Retinal pigment epithelial cell (primary cell): ENCODE results near the gene TSPYL4.

Experiments used
- DNase-seq: peaks from one replicate; pipeline ENCODE4 v3.0.0-alpha.2; 2010; ENCODE audit warnings: low read depth
- H3K4me3 ChIP-seq: 2 replicates; pipeline ENCODE4 v1.5.1; 2011; ENCODE audit warnings: mild to moderate bottlenecking, low read length, control low read depth, moderate library complexity
- TF ChIP-seq, protein P1 (sequence below): conservative IDR thresholded peaks from 2 replicates; pipeline ENCODE4 v1.5.1; 2011; ENCODE audit warnings: low read depth, low read length, control low read depth, inconsistent platforms

Gene TSPYL4

DNA sequence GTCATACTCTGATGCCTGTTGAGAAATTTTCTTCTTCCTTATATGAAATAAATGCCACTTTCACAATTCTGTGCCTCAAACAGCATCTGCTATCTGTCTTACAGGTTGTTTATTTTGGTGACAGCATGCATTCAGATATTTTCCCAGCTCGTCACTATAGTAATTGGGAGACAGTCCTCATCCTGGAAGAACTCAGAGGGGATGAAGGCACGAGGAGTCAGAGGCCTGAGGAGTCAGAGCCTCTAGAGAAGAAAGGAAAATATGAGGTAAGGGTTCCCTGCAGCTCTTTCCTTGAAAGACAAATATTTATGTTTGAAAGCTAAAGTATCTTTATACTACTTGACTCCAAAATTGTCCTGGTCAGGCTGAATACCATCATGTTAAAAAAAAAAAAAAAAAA lies 15.8 kb downstream of the TSPYL4 start:
- DNase-seq = no peak
- TF ChIP-seq, protein P1, sequence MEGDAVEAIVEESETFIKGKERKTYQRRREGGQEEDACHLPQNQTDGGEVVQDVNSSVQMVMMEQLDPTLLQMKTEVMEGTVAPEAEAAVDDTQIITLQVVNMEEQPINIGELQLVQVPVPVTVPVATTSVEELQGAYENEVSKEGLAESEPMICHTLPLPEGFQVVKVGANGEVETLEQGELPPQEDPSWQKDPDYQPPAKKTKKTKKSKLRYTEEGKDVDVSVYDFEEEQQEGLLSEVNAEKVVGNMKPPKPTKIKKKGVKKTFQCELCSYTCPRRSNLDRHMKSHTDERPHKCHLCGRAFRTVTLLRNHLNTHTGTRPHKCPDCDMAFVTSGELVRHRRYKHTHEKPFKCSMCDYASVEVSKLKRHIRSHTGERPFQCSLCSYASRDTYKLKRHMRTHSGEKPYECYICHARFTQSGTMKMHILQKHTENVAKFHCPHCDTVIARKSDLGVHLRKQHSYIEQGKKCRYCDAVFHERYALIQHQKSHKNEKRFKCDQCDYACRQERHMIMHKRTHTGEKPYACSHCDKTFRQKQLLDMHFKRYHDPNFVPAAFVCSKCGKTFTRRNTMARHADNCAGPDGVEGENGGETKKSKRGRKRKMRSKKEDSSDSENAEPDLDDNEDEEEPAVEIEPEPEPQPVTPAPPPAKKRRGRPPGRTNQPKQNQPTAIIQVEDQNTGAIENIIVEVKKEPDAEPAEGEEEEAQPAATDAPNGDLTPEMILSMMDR = no peak
- H3K4me3 ChIP-seq = no peak overlapping the region

DNA sequence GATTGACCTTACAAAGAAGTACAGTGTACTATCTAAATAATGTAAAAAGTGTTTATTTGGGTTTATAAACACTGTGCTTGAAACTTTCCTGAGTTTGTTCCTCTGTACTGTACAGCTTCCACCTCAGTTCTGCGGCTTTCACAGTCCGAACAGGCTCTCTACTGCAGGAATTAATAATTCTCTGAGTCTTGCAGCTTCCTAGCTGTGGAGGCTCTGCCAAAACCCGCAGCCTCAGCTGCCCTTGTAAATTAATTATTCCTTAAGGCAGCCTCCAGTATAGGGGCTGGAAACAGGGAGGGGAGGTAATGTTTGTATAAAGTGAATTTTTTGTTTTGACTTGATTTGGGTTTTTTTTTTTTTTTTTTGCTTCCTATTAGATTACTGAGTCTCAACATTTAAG lies 19.2 kb downstream of the TSPYL4 start:
- TF ChIP-seq, protein P1 = no peak

DNA sequence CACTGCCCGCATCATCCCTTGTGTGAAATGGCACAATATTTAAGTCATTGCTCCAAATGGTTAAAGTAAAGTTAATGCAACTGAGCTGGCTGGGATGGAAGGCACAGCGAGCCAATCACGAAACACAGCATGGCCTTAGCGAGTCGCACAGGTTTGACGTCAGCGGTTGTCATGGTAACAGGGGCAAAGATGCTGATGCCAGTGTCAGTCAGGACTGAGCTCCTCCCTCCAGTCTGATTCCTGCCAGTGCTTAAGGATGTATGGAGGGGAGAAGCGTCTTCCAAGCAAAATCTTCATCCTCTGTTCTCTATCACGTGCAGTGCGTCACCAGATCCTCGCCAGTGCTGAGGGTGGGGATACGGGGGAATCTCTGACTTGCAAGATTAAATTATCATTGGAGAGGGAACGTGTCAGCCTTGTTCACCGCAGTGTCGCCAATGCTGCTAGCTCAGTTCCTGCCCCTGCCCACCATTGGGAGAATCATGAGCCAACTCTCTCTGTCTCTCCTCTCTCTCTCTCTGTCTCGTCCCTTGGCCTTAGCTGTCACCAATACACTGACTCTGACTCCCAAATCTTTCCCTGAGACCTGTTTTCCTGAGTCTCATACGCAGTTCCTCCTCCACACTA lies 24.5 kb downstream of the TSPYL4 start:
- H3K4me3 ChIP-seq = peak overlapping the region; percentile 37
- TF ChIP-seq, protein P1 = no peak
- peak; percentile 56 for DNase-seq

More for the DNA sequence above, 19.2 kb downstream of the TSPYL4 start:
- no peak overlapping the region for H3K4me3 ChIP-seq
- no peak for DNase-seq

DNA sequence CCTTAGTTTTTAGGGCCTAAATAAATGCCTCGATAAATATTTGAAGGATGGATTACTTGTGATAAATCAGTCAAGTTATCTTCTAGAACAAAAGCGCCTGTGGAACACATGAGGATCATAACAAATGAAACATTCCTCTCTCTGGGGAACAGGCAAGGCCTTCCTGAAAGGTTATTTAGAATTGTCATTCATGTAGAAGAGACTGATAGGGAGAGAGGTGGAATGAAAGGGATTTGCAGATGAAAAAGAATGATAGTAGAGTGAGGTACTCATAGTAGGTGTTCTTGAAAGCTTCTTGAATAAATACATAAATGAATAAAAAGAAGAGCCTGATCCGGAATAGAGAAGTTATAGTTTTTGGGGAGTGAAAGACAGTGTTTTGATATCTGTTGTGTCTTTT lies 30.5 kb downstream of the TSPYL4 start:
- TF ChIP-seq, protein P1 = no peak
- no peak for DNase-seq
- no peak overlapping the region for H3K4me3 ChIP-seq

DNA sequence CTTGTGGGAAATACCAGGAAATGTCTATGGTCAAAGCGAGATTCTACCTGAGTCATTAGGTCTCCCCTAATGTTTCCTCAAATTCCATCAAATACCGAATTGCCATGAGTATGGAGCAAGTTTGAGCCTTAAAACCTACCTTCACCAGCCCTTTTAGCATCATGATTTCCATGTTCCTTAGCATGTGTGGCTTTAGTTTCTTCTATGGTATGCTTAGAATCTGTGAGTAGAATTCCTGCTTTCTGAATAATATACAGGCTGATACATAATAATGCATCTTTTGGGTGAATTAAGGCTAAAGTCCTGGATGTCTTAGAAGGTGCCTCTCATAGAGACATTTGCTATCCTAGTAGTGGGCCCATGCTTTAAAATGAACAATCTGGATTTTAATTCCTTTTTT lies 32.0 kb downstream of the TSPYL4 start:
- TF ChIP-seq, protein P1 = no peak
- no peak for DNase-seq
- no peak overlapping the region for H3K4me3 ChIP-seq

DNA sequence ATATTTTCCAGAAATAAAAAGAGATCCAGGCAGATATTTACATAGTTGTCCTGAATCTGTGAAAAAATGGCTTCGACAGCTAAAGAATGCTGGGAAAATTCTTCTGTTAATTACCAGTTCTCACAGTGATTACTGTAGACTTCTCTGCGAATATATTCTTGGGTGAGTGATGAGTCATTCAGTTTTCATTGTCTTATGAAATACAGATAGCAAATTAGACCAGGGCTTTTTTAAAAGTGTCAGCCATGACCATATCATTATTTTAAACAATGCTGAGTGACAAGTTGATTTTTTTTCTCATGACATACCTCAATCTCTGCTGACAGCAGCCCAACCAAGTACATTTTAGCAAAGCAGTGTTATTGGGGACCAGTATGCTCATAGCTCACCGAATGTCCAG lies 32.8 kb downstream of the TSPYL4 start:
- H3K4me3 ChIP-seq = no peak overlapping the region
- DNase-seq = peak; percentile 52
- TF ChIP-seq, protein P1 = no peak

DNA sequence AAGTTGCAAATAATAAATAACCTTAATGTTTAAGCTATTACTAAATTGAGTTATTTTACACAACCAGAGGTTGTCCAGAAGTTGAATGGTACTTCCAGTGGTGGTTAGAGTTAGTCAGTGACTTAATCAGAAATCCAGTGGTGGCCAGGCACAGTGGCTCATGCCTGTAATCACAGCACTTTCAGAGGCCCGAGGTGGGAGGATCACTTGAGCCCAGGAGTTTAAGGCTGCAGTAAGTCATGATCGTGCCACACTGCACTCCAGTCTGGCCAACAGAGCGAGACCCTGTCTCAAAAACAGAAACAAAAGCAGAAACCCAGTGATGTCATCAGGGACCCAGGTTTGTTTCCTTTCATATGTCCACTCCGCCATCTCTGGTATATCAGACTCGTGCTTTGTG lies 35.0 kb downstream of the TSPYL4 start:
- no peak for DNase-seq
- TF ChIP-seq, protein P1 = no peak
- no peak overlapping the region for H3K4me3 ChIP-seq
